Measurements from ENCODE around the gene TCOF1.

Gene TCOF1

DNA sequence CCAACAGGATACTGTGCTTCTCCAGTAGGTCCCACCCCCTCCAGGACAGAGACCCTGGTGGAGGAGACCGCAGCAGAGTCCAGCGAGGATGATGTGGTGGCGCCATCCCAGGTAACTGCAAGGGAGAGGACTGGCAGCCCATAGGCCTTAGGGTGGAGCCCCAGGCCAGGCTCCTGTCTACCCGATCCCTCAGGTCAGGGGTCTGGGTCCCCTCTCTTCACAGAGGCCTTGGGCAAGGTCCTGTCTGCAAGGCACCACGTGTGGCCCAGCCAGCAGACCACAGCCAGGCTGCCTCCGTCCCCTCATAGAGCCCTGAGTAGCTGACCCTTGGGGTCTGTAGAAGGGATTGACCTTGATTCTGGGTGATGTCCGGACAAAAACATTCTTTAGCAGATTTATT lies 35.2 kb downstream of the TCOF1 start:
- Histone ChIP-seq H3K27ac (ENCODE audit: low read length) (no peak overlapping the region), H3K4me2 (ENCODE audit: insufficient read depth, low read length) (no peak overlapping the region), H3K4me1 (ENCODE audit: insufficient read depth, low read length) (no peaks in the 10 kb centered on the region), H3K36me3 (ENCODE audit: insufficient read depth, low read length) (peaks cover 94% of the 10 kb centered on the region), H3K4me3 (ENCODE audit: low read depth in 1 of 2, low read length in 2 of 2) (no peak overlapping the region), H3K9ac (ENCODE audit: low read depth, low read length) (no peak overlapping the region), H2AFZ (ENCODE audit: low read depth, low read length) (no peak overlapping the region), H3K27me3 (ENCODE audit: insufficient read depth, low read length, poor library complexity) (no peaks in the 10 kb centered on the region), H3K9me3 (ENCODE audit: insufficient read depth, low read length, severe bottlenecking) (no peaks in the 10 kb centered on the region), H4K20me1 (ENCODE audit: insufficient read depth, low read length) (no peaks in the 10 kb centered on the region), H3K79me2 (ENCODE audit: insufficient read depth, low read length) (no peaks in the 10 kb centered on the region)
- ATAC-seq (ENCODE audit: insufficient read depth, low read depth) (no peak), DNase-seq (no peak)
- TF ChIP-seq EZH2 (IDR thresholded peaks at IDR 0.05; ENCODE audit: borderline replicate concordance, low read depth, low read length, severe bottlenecking) = no peak
- TF ChIP-seq, protein P1, sequence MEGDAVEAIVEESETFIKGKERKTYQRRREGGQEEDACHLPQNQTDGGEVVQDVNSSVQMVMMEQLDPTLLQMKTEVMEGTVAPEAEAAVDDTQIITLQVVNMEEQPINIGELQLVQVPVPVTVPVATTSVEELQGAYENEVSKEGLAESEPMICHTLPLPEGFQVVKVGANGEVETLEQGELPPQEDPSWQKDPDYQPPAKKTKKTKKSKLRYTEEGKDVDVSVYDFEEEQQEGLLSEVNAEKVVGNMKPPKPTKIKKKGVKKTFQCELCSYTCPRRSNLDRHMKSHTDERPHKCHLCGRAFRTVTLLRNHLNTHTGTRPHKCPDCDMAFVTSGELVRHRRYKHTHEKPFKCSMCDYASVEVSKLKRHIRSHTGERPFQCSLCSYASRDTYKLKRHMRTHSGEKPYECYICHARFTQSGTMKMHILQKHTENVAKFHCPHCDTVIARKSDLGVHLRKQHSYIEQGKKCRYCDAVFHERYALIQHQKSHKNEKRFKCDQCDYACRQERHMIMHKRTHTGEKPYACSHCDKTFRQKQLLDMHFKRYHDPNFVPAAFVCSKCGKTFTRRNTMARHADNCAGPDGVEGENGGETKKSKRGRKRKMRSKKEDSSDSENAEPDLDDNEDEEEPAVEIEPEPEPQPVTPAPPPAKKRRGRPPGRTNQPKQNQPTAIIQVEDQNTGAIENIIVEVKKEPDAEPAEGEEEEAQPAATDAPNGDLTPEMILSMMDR (IDR thresholded peaks at IDR 0.05; ENCODE audit: borderline replicate concordance, extremely low read depth, low read length, poor library complexity, severe bottlenecking) = no peak

DNA sequence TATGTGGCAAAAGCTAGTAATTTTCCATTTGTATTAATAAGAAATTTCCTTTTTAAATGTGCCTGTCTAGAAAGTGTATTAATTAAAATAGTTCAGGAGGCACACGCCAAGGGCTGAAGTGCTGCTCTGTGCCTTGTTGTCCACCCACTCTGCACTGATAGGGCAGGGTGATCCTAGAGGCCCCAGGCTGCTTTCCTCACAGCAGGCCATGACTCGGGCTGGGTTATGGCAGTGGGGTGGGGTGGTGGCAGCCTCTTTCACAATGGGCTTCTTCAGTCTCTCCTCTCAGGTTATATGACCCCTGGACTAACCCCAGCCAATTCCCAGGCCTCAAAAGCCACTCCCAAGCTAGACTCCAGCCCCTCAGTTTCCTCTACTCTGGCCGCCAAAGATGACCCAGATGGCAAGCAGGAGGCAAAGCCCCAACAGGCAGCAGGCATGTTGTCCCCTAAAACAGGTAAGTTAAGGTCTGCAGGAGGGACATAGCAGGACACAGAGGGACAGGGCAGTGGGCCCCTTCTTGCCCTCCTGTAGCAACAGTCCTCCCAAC lies 35.7 kb downstream of the TCOF1 start:
- no peak for ATAC-seq (ENCODE audit: insufficient read depth, low read depth)
- H3K9ac ChIP-seq (ENCODE audit: low read depth, low read length) = no peak overlapping the region
- H3K27me3 ChIP-seq (ENCODE audit: insufficient read depth, low read length, poor library complexity) = no peaks in the 10 kb centered on the region
- no peak overlapping the region for H3K4me3 ChIP-seq (ENCODE audit: low read depth in 1 of 2, low read length in 2 of 2)
- H3K36me3 ChIP-seq (ENCODE audit: insufficient read depth, low read length) = peaks cover 94% of the 10 kb centered on the region
- TF ChIP-seq, protein P1 (IDR thresholded peaks at IDR 0.05; ENCODE audit: borderline replicate concordance, extremely low read depth, low read length, poor library complexity, severe bottlenecking) = no peak
- no peaks in the 10 kb centered on the region for H3K9me3 ChIP-seq (ENCODE audit: insufficient read depth, low read length, severe bottlenecking)
- no peak overlapping the region for H3K27ac ChIP-seq (ENCODE audit: low read length)
- H3K4me2 ChIP-seq (ENCODE audit: insufficient read depth, low read length) = no peak overlapping the region
- H4K20me1 ChIP-seq (ENCODE audit: insufficient read depth, low read length) = no peaks in the 10 kb centered on the region
- no peak for DNase-seq
- no peaks in the 10 kb centered on the region for H3K4me1 ChIP-seq (ENCODE audit: insufficient read depth, low read length)
- H3K79me2 ChIP-seq (ENCODE audit: insufficient read depth, low read length) = no peaks in the 10 kb centered on the region
- H2AFZ ChIP-seq (ENCODE audit: low read depth, low read length) = no peak overlapping the region

DNA sequence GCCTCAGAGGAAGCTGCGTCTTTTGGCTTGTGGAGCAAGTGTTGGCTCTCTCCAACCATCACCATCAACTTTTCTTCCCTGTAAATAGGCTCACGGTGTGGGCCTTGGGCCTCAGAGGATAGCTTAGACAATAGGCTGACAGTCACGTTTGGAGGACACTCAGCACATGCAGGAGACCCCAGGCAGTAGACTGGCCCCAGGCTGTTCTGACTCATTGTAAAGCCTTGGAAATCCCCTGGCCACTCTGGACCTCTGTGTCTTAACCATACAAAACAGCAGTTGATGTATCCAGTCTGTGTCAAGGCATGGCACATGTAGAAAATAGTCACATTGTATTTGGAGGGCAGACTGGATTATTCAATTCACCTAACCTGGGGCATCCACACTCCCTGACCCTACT lies 36.6 kb downstream of the TCOF1 start:
- H3K27me3 ChIP-seq (ENCODE audit: insufficient read depth, low read length, poor library complexity) = no peaks in the 10 kb centered on the region
- no peaks in the 10 kb centered on the region for H3K79me2 ChIP-seq (ENCODE audit: insufficient read depth, low read length)
- H2AFZ ChIP-seq (ENCODE audit: low read depth, low read length) = no peak overlapping the region
- no peak overlapping the region for H3K9ac ChIP-seq (ENCODE audit: low read depth, low read length)
- H3K9me3 ChIP-seq (ENCODE audit: insufficient read depth, low read length, severe bottlenecking) = no peaks in the 10 kb centered on the region
- no peak overlapping the region for H3K4me2 ChIP-seq (ENCODE audit: insufficient read depth, low read length)
- no peaks in the 10 kb centered on the region for H3K4me1 ChIP-seq (ENCODE audit: insufficient read depth, low read length)
- H3K27ac ChIP-seq (ENCODE audit: low read length) = no peak overlapping the region
- no peak for ATAC-seq (ENCODE audit: insufficient read depth, low read depth)
- TF ChIP-seq, protein P1 (IDR thresholded peaks at IDR 0.05; ENCODE audit: borderline replicate concordance, extremely low read depth, low read length, poor library complexity, severe bottlenecking) = no peak
- TF ChIP-seq EZH2 (IDR thresholded peaks at IDR 0.05; ENCODE audit: borderline replicate concordance, low read depth, low read length, severe bottlenecking) = no peak
- DNase-seq = no peak
- no peak overlapping the region for H3K4me3 ChIP-seq (ENCODE audit: low read depth in 1 of 2, low read length in 2 of 2)
- peaks cover 94% of the 10 kb centered on the region for H3K36me3 ChIP-seq (ENCODE audit: insufficient read depth, low read length)
- H4K20me1 ChIP-seq (ENCODE audit: insufficient read depth, low read length) = no peaks in the 10 kb centered on the region; the same call in 1 of the 2 replicates

Measured in DND-41 (cell line).